Measurements from ENCODE around the gene SEPTIN2. TPM values are rescaled to one million over a fixed set of nuclear protein-coding genes. Genes with fewer than 3 reads are reported as not detected.

Gene SEPTIN2
- total and polyA plus RNA-seq, 2 experiments from 2014 or later, result 227 to 393 TPM

- no peak overlapping the region for H3K4me2 ChIP-seq
- no peaks in the 10 kb centered on the region for H3K9me2 ChIP-seq (ENCODE audit: insufficient read depth)
- H4K20me1 ChIP-seq (replicated peaks; ENCODE audit: insufficient read depth), result peaks cover 56% of the 10 kb centered on the region
- H3K4me1 ChIP-seq (ENCODE audit: insufficient read depth), result peaks cover 16% of the 10 kb centered on the region
- peaks cover 86% of the 10 kb centered on the region for H3K79me2 ChIP-seq (replicated peaks; ENCODE audit: insufficient read depth)
- no peak overlapping the region for H2AFZ ChIP-seq
- Mint-ChIP-seq H3K9me3 (no peaks in the 10 kb centered on the region), H3K4me3 (no peak overlapping the region), H3K4me1 (peaks cover 46% of the 10 kb centered on the region), H3K27me3 (ENCODE audit: insufficient read depth, low read depth, poor library complexity) (peaks cover 12% of the 10 kb centered on the region), H3K36me3 (ENCODE audit: low read depth) (peaks cover 38% of the 10 kb centered on the region), H3K27ac (no peak overlapping the region)
- TF ChIP-seq POLR2AphosphoS5 (IDR thresholded peaks at IDR 0.05; ENCODE audit: low read depth) (no peak), STAT1 (IDR thresholded peaks at IDR 0.05; ENCODE audit: unreplicated experiment) (no peak), ETS1 (IDR thresholded peaks at IDR 0.05) (no peak), EZH2phosphoT487 (IDR thresholded peaks at IDR 0.05; ENCODE audit: unreplicated experiment) (no peak), CREB1 (CRISPR knock-in tag; IDR thresholded peaks at IDR 0.05; ENCODE audit: low read depth) (no peak), REST (IDR thresholded peaks at IDR 0.05; ENCODE audit: unreplicated experiment) (no peak), JUNB (IDR thresholded peaks at IDR 0.05; ENCODE audit: unreplicated experiment) (no peak), ZNF331 (CRISPR knock-in tag; IDR thresholded peaks at IDR 0.05; ENCODE audit: low read depth) (no peak), ZNF114 (CRISPR knock-in tag; IDR thresholded peaks at IDR 0.05) (no peak), CTCF (conservative IDR thresholded peaks at IDR 0.05; ENCODE audit: low read depth in 2 of 2) (no peak), EZH2 (IDR thresholded peaks at IDR 0.05; ENCODE audit: low read depth, unreplicated experiment) (no peak), ZNF462 (CRISPR knock-in tag; IDR thresholded peaks at IDR 0.05) (no peak), NANOG (IDR thresholded peaks at IDR 0.05; ENCODE audit: borderline replicate concordance) (no peak)
- ATAC-seq, result no peak
- H3K36me3 ChIP-seq (ENCODE audit: insufficient read depth), result peaks cover 7% of the 10 kb centered on the region; the same call in 1 of the 2 replicates
- no peaks in the 10 kb centered on the region for H3K27me3 ChIP-seq (ENCODE audit: insufficient read depth)
- H3K4me3 ChIP-seq, result no peak overlapping the region
- no peak overlapping the region for H3K27ac ChIP-seq (ENCODE audit: low read depth)
- no peak for DNase-seq (ENCODE audit: low spot score)
- H3F3A ChIP-seq (replicated peaks; ENCODE audit: low read depth), result 0 out of 2 replicates have a peak, but pooled peaks cover 5% of the 10 kb centered on the region
Measured at GRCh38 chr2:241268716-241269445, 46.8 kb upstream of the SEPTIN2 start.

Measured in GM23338 (cell line).